OCI-LY7 (cell line): ENCODE results near the gene SLIT3. TPM values are rescaled to one million over a fixed set of nuclear protein-coding genes. Genes with fewer than 3 reads are reported as not detected.

Experiments
- BruUV-seq: library from RNA; stranded (reverse); fragments of 400-500 nt; replicated peaks from 2 replicates; lab custom pipeline; 2021; lab: Mats Ljungman, UMichigan
- CTCF ChIA-PET: fragments of 300-600 bp; sonication (Branson Sonifier 250); formaldehyde crosslinking; loops from one replicate; lab custom pipeline; 2022; ENCODE audit warnings: antibody characterized with exemption; ENCODE audit not compliant: unreplicated experiment; lab: Charles Lee
- POLR2A ChIA-PET: fragments of 300-600 bp; sonication (Branson Sonifier 250); formaldehyde crosslinking; loops from one replicate; lab custom pipeline; 2022; ENCODE audit warnings: antibody characterized with exemption; lab: Charles Lee
- DNase-seq: peaks from one replicate; pipeline ENCODE4 v3.0.0-alpha.2; 2015; ENCODE audit warnings: low spot score
- H2AFZ ChIP-seq: fragments of 200-600 bp; sonication (generic), shearing (Covaris generic); 2 replicates; pipeline ENCODE4 v1.6.1; 2014; ENCODE audit warnings: mild to moderate bottlenecking, antibody characterized with exemption, low read length, moderate library complexity
- H3K27ac ChIP-seq: fragments of 200-600 bp; sonication (generic); 2 replicates; pipeline ENCODE4 v1.5.1; 2014; ENCODE audit warnings: mixed run types, low read depth, mild to moderate bottlenecking, moderate library complexity, low read length, inconsistent platforms; ENCODE audit not compliant: poor library complexity, severe bottlenecking
- H3K36me3 ChIP-seq: fragments of 200-600 bp; sonication (generic); 2 replicates; pipeline ENCODE4 v1.6.1; 2014; ENCODE audit warnings: mild to moderate bottlenecking, antibody characterized with exemption, low read length, moderate library complexity, mixed read lengths; ENCODE audit not compliant: insufficient read depth
- H3K4me1 ChIP-seq: fragments of 200-600 bp; sonication (generic); 2 replicates; pipeline ENCODE4 v1.5.1; 2014; ENCODE audit warnings: mild to moderate bottlenecking, low read length; ENCODE audit not compliant: insufficient read depth, poor library complexity, severe bottlenecking
- H3K4me2 ChIP-seq: fragments of 200-600 bp; sonication (generic); 2 replicates; pipeline ENCODE4 v1.6.1; 2014; ENCODE audit warnings: mild to moderate bottlenecking, low read length
- H3K4me3 ChIP-seq: fragments of 200-600 bp; sonication (generic); 2 replicates; pipeline ENCODE4 v1.5.1; 2014; ENCODE audit warnings: mild to moderate bottlenecking, low read depth, low read length; ENCODE audit not compliant: poor library complexity, severe bottlenecking
- H3K79me2 ChIP-seq: fragments of 200-600 bp; sonication (generic); 2 replicates; pipeline ENCODE4 v1.6.1; 2016; ENCODE audit warnings: low read depth, mild to moderate bottlenecking, low read length, moderate library complexity, mixed read lengths; ENCODE audit not compliant: insufficient read depth
- H3K9me2 ChIP-seq: fragments of 200-600 bp; sonication (generic); 2 replicates; pipeline ENCODE4 v1.6.1; 2016; ENCODE audit warnings: mild to moderate bottlenecking, low read length, mixed read lengths; ENCODE audit not compliant: insufficient read depth
- H3K9me3 ChIP-seq: fragments of 200-600 bp; sonication (generic); 2 replicates; pipeline ENCODE4 v1.6.1; 2014; ENCODE audit warnings: mild to moderate bottlenecking, mixed run types, low read length, mixed read lengths
- H4K20me1 ChIP-seq: fragments of 200-600 bp; sonication (generic); 2 replicates; pipeline ENCODE4 v1.6.1; 2014; ENCODE audit warnings: mild to moderate bottlenecking, antibody characterized with exemption, low read length, moderate library complexity, mixed read lengths; ENCODE audit not compliant: insufficient read depth
- CTCF ChIP-seq: fragments of 200-600 bp; sonication (generic); conservative IDR thresholded peaks from 2 replicates; pipeline ENCODE4 v1.5.1; 2014; ENCODE audit warnings: mild to moderate bottlenecking, antibody characterized with exemption, low read length, moderate library complexity, mixed read lengths
- EZH2phosphoT487 ChIP-seq: fragments of 200-600 bp; sonication (generic); IDR thresholded peaks from 2 replicates; pipeline ENCODE4 v1.6.1; 2018; ENCODE audit warnings: low read depth, borderline replicate concordance, mild to moderate bottlenecking, mixed run types, antibody characterized with exemption, low read length, moderate library complexity, mixed read lengths
- intact Hi-C: fragments of 100-400 bp; cut with micrococcal nuclease; formaldehyde crosslinking; loops from one replicate; pipeline ENCODE4 v1.10.0; 2022; ENCODE audit not compliant: unreplicated experiment
- total RNA-seq, 2 experiments: library from RNA; depleted of rRNA in 1 of 2; stranded (reverse); fragments of >200 nt in 1 of 2; shearing (Covaris generic) in 1 of 2; gene quantifications; 2 replicates each; pipeline ENCODE4 v1.2.3, GENCODE V29; 2014 to 2022

SLIT3 gene
- total RNA-seq, 2 experiments from 2014 or later: not detected

- no TSS peak for BruUV-seq
- DNase-seq: no peak
- no peak overlapping the region for H3K4me2 ChIP-seq
- no peaks in the 10 kb centered on the region for H3K9me3 ChIP-seq
- no peaks in the 10 kb centered on the region for H3K79me2 ChIP-seq
- no peaks in the 10 kb centered on the region for H3K9me2 ChIP-seq
- intact Hi-C loops: no loop called here
- H4K20me1 ChIP-seq: no peaks in the 10 kb centered on the region
- H2AFZ ChIP-seq: no peak overlapping the region
- no peak overlapping the region for H3K27ac ChIP-seq
- ChIA-PET CTCF (no interaction called here), POLR2A (no interaction called here)
- TF ChIP-seq EZH2phosphoT487 (no peak), CTCF (no peak)
- H3K4me1 ChIP-seq: no peaks in the 10 kb centered on the region
- no peaks in the 10 kb centered on the region for H3K36me3 ChIP-seq
- H3K4me3 ChIP-seq: no peak overlapping the region
Measured at GRCh38 chr5:168920019-168920810, 380.7 kb downstream of the SLIT3 start.

GRCh38 chr5:168917947-168918600, 382.9 kb downstream of the SLIT3 start:
- Histone ChIP-seq H3K4me3 (no peak overlapping the region), H3K9me3 (no peaks in the 10 kb centered on the region), H3K79me2 (no peaks in the 10 kb centered on the region), H3K9me2 (no peaks in the 10 kb centered on the region), H3K4me1 (no peaks in the 10 kb centered on the region), H2AFZ (no peak overlapping the region), H3K4me2 (no peak overlapping the region), H4K20me1 (no peaks in the 10 kb centered on the region), H3K27ac (no peak overlapping the region), H3K36me3 (no peaks in the 10 kb centered on the region)
- POLR2A ChIA-PET: interaction anchor here (0.6 kb wide), 1 partner anchor 244 kb away, joined by 3 read pairs; no protein-coding TSS in a partner anchor
- intact Hi-C loops: no loop called here
- no peak for DNase-seq
- no TSS peak for BruUV-seq
- CTCF ChIA-PET: no interaction called here
- TF ChIP-seq CTCF: no peak
- no peak for TF ChIP-seq EZH2phosphoT487

- CTCF ChIA-PET: no interaction called here
- Histone ChIP-seq H3K9me3 (no peaks in the 10 kb centered on the region), H3K4me3 (no peak overlapping the region), H3K4me2 (no peak overlapping the region), H4K20me1 (no peaks in the 10 kb centered on the region), H2AFZ (no peak overlapping the region), H3K27ac (no peak overlapping the region), H3K4me1 (no peaks in the 10 kb centered on the region), H3K9me2 (no peaks in the 10 kb centered on the region), H3K79me2 (no peaks in the 10 kb centered on the region), H3K36me3 (no peaks in the 10 kb centered on the region)
- TF ChIP-seq EZH2phosphoT487: no peak
- TF ChIP-seq CTCF: no peak
- intact Hi-C loops: no loop called here
- no TSS peak for BruUV-seq
- POLR2A ChIA-PET: no interaction called here
- DNase-seq: no peak
Measured at GRCh38 chr5:168916852-168917251, 384.1 kb downstream of the SLIT3 start.
